Cardiac muscle cell (in vitro differentiated cells and primary cell): ENCODE measurements around the gene ZNF777. TPM values are rescaled to one million over a fixed set of nuclear protein-coding genes. Genes with fewer than 3 reads are reported as not detected.

Experiments
- DNase-seq, 2 donors: peaks; one replicate each; pipeline versions ENCODE4 v3.0.0 to v3.0.0-alpha.2; 2010 to 2017; ENCODE audit warnings: low read depth in 1 of 2, low spot score in 1 of 2
- H3K27ac ChIP-seq: fragments of 200-600 bp; sonication (generic); 2 replicates; pipeline ENCODE4 v1.5.1; 2016
- H3K27me3 ChIP-seq: fragments of 200-600 bp; sonication (generic); 2 replicates; pipeline ENCODE4 v1.6.0; 2016; ENCODE audit warnings: control low read depth
- H3K36me3 ChIP-seq: fragments of 200-600 bp; sonication (generic); 2 replicates; pipeline ENCODE4 v1.5.1; 2016; ENCODE audit warnings: control low read depth
- H3K4me1 ChIP-seq: fragments of 200-600 bp; sonication (generic); 2 replicates; pipeline ENCODE4 v1.8.1; 2017; ENCODE audit warnings: low read depth, mild to moderate bottlenecking, mixed run types
- H3K4me3 ChIP-seq: fragments of 200-600 bp; sonication (generic); 2 replicates; pipeline ENCODE4 v1.5.1; 2016; ENCODE audit warnings: mild to moderate bottlenecking
- H3K9me3 ChIP-seq: fragments of 200-600 bp; sonication (generic); 2 replicates; pipeline ENCODE4 v1.5.1; 2017; ENCODE audit warnings: low read depth, mild to moderate bottlenecking, control low read depth
- polyA plus RNA-seq: library from polyadenylated mRNA; unstranded; fragments of >200 nt; fragmentation: Nextera tagmentation; extraction: Ambion mirVana; gene quantifications from 2 replicates; pipeline ENCODE4 v1.2.1, GENCODE V29; 2016
- total RNA-seq: library from RNA; depleted of rRNA; stranded (reverse); fragments of >200 nt; gene quantifications from 2 replicates; pipeline ENCODE4 v1.2.3, GENCODE V29; 2016
- TF ChIP-seq, protein P1 (sequence below): IDR thresholded peaks from 2 replicates; pipeline ENCODE4 v1.5.1; 2012; ENCODE audit warnings: low read depth, mild to moderate bottlenecking, low read length

The ZNF777 gene
- total and polyA plus RNA-seq, 2 experiments from 2014 or later, result 19.5 to 20.0 TPM

DNA sequence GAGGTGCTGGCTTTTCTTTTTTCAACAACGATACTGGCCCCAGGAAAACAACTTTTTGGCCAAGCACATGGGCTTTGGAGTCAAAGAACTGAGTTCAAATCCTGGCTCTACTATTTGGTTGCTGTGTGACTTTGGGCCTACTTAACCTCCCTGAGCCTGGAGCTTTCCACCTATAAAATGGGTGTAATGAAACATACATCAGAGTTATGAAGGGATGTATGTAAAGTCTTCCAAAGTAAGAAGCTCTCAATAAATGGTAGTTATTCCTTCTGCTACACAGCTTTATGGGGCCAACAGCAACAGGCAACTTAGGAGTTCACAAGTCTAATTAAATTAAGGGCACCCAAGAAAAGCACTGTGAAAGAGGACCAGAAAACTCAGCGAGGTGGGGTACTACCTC lies 33.0 kb downstream of the ZNF777 start:
- H3K27ac ChIP-seq, result no peak overlapping the region
- DNase-seq, result no peak
- H3K4me3 ChIP-seq, result no peak overlapping the region
- H3K9me3 ChIP-seq, result no peaks in the 10 kb centered on the region
- no peaks in the 10 kb centered on the region for H3K27me3 ChIP-seq
- H3K36me3 ChIP-seq, result peaks cover 11% of the 10 kb centered on the region
- TF ChIP-seq, protein P1, sequence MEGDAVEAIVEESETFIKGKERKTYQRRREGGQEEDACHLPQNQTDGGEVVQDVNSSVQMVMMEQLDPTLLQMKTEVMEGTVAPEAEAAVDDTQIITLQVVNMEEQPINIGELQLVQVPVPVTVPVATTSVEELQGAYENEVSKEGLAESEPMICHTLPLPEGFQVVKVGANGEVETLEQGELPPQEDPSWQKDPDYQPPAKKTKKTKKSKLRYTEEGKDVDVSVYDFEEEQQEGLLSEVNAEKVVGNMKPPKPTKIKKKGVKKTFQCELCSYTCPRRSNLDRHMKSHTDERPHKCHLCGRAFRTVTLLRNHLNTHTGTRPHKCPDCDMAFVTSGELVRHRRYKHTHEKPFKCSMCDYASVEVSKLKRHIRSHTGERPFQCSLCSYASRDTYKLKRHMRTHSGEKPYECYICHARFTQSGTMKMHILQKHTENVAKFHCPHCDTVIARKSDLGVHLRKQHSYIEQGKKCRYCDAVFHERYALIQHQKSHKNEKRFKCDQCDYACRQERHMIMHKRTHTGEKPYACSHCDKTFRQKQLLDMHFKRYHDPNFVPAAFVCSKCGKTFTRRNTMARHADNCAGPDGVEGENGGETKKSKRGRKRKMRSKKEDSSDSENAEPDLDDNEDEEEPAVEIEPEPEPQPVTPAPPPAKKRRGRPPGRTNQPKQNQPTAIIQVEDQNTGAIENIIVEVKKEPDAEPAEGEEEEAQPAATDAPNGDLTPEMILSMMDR, result no peak
- peaks cover 3% of the 10 kb centered on the region for H3K4me1 ChIP-seq

DNA sequence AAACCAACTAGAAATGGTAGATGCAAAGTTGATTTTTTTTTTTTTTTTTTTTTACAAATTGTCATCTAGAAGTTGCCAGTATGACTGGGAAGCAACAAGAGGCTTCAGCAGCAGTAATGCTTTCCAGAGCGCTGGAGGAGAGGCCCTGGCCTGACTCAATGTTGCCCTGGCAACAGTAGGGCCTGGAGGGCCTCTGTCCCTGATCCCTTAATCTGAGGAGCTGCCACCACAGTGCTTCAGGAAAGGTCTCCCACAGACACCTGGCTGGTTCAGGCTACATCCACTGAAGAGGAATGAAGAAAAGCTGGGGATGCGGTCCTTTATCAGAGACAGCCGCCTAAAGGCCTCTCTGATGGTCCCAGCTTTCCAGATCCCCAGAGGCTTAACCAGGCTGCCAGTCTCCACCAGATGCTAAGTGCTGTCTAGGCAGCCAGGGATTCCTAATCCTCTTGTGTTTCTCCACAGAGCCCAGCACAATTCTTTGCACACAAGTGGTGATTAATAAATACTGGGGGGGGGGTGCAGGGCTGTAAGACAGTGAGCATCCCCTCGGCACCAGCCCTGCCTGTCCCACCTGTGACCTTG lies 33.7 kb downstream of the ZNF777 start:
- DNase-seq, result peak in 1 of 2 donors; percentile 65
- Histone ChIP-seq H3K27me3 (no peaks in the 10 kb centered on the region), H3K27ac (no peak overlapping the region), H3K4me3 (no peak overlapping the region), H3K36me3 (peaks cover 5% of the 10 kb centered on the region), H3K9me3 (no peaks in the 10 kb centered on the region), H3K4me1 (peaks cover 3% of the 10 kb centered on the region)
- TF ChIP-seq, protein P1, result no peak

DNA sequence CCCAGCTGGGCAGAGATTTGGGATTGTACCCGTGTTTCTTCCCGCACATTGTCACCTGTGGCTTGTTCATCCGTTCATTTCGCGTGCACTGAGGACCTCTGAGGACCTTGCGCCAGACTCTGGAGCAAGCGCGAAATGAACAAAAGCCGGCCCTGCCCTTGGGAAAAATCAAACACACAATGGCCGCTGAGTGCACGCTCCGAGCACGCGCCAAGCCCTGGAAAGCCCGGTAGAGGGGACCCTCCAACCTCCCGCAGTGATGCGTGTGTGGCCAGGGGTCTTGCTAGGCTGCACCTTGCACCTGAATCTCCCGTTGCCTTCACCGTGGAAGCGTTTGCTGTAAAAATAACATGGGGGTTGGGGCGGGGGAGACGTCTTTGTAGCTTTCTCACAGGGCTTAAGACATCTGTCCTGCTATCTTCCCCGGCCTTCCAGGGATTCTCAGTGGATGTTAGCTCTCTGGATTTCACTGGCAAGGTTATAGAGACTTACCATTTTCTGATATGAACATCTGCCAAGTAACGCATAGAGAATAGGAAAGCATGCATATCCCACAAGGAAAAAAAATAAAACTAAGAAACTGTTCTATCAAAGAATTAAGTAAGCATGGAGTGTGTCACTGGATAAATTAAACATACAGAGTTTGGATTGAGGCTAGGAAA lies 37.3 kb downstream of the ZNF777 start:
- H3K4me3 ChIP-seq, result no peak overlapping the region
- no peaks in the 10 kb centered on the region for H3K9me3 ChIP-seq
- TF ChIP-seq, protein P1, result no peak
- H3K27me3 ChIP-seq, result no peaks in the 10 kb centered on the region
- DNase-seq, result peak in 1 of 2 donors; percentile 22
- peaks cover 3% of the 10 kb centered on the region for H3K4me1 ChIP-seq
- H3K27ac ChIP-seq, result no peak overlapping the region
- H3K36me3 ChIP-seq, result no peaks in the 10 kb centered on the region

DNA sequence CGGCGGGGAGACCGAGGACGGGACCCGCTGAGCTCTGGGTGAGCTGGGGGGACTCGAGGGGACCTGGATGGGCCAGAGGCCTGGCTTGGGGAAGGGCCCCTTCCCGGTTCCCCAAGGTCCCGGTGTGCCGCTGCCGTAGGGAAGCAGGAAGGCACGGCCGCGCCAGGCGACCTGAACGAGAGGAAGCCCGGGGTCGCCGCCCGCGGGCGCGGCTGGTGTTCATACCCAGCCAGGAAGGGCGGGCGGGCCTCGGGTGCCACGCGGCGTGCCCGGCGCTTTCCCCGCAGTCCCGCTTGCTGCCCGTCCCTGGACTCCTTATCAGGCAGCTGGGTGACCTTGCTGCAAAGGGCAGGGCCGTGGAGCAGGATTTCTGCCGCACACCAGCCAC lies 38.0 kb downstream of the ZNF777 start:
- TF ChIP-seq, protein P1, result no peak
- no peak for DNase-seq
- H3K4me3 ChIP-seq, result no peak overlapping the region

DNA sequence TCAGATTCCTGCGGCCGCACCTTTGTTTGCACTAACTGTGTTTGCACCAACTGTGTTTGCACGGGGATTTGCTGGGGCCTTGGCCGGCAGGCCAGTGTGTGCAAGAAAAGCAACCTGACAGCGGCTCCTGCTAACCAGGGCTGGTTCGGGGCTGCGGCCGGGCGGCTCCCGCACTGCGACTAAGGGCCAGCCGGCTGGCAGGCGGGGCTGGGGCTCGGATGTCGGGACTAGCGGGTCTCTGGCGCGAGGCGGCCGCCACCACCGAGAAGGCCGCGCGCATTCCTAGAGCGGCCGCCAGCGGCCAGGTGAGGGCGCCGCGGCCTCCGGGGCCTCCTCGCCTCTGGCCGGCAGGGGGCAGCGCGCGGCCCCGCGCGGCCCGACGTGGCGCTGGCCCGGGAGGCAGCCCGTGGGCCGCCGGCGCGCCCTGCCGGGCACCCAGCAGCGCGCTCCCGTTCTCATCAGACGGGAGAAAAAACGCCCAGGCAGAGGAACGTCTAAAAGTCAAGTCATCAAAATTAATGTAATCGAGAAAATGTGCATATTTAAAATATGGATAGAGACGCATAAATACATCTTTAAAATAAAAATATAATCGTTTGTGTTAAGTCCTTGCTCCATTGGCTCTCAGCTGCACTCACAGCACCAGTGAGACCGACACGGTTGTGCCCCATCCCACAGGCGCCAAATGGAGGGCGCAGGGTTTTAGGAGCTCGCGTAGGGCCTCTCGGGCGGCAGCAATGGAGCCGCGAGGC lies 38.5 kb downstream of the ZNF777 start:
- peak; percentile 83 to 84 for DNase-seq
- Histone ChIP-seq H3K4me1 (peaks cover 3% of the 10 kb centered on the region), H3K27me3 (no peaks in the 10 kb centered on the region), H3K27ac (no peak overlapping the region), H3K9me3 (no peaks in the 10 kb centered on the region), H3K4me3 (peak overlapping the region; percentile 35), H3K36me3 (no peaks in the 10 kb centered on the region)
- TF ChIP-seq, protein P1, result peak; percentile 53

More for the DNA sequence above, 38.0 kb downstream of the ZNF777 start:
- no peaks in the 10 kb centered on the region for H3K27me3 ChIP-seq
- no peaks in the 10 kb centered on the region for H3K36me3 ChIP-seq
- peaks cover 3% of the 10 kb centered on the region for H3K4me1 ChIP-seq
- no peak overlapping the region for H3K27ac ChIP-seq
- H3K9me3 ChIP-seq, result no peaks in the 10 kb centered on the region
